AG10803 (cell line): Measurements from ENCODE around the gene HMX1.
A peak's percentile ranks its signal among the peaks of the same experiment; 100 is the strongest.

Experiments
- DNase-seq: peaks from one replicate; pipeline ENCODE4 v3.0.0; 2010; ENCODE audit warnings: low read depth
- H3K4me3 ChIP-seq: 2 replicates; pipeline ENCODE4 v1.5.1; 2011; ENCODE audit warnings: mild to moderate bottlenecking, low read length, control low read depth
- TF ChIP-seq, protein P1 (sequence below): conservative IDR thresholded peaks from 2 replicates; pipeline ENCODE4 v1.5.1; 2011; ENCODE audit warnings: mild to moderate bottlenecking, low read length, control low read depth, inconsistent platforms

Gene HMX1

DNA sequence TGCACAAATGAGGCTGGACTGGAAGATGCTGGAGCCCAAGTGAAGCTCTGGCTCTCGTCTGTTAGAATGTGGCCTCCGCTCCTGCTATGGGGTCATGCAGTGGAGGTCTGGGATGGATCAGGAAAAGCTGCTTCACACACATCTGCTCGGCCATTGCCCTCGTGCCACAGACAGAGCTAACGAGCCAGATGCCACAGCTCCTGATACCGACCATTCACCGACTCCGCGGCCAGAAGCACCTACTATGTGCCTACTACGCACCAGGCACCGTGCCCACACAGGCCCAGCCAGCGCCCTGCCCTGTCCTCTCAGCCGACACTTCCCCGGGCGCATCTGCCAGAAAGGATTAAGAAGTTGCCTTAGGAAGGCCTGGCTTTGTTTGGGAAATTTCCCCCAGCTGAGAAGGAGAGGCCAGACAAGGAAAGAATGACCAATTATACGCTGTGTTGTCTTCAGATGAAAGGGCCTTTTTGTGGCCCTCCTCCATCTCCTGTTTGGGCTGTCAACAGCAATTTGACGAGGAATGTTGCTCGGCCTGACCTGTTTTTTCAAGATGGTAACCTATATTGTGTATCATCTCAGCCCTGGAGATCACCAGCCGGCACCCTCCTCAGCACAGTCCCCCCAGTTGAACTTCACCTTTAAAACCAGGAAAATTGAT is 34.3 kb downstream of the HMX1 start:
- no peak overlapping the region for H3K4me3 ChIP-seq
- TF ChIP-seq, protein P1, sequence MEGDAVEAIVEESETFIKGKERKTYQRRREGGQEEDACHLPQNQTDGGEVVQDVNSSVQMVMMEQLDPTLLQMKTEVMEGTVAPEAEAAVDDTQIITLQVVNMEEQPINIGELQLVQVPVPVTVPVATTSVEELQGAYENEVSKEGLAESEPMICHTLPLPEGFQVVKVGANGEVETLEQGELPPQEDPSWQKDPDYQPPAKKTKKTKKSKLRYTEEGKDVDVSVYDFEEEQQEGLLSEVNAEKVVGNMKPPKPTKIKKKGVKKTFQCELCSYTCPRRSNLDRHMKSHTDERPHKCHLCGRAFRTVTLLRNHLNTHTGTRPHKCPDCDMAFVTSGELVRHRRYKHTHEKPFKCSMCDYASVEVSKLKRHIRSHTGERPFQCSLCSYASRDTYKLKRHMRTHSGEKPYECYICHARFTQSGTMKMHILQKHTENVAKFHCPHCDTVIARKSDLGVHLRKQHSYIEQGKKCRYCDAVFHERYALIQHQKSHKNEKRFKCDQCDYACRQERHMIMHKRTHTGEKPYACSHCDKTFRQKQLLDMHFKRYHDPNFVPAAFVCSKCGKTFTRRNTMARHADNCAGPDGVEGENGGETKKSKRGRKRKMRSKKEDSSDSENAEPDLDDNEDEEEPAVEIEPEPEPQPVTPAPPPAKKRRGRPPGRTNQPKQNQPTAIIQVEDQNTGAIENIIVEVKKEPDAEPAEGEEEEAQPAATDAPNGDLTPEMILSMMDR = no peak
- no peak for DNase-seq

DNA sequence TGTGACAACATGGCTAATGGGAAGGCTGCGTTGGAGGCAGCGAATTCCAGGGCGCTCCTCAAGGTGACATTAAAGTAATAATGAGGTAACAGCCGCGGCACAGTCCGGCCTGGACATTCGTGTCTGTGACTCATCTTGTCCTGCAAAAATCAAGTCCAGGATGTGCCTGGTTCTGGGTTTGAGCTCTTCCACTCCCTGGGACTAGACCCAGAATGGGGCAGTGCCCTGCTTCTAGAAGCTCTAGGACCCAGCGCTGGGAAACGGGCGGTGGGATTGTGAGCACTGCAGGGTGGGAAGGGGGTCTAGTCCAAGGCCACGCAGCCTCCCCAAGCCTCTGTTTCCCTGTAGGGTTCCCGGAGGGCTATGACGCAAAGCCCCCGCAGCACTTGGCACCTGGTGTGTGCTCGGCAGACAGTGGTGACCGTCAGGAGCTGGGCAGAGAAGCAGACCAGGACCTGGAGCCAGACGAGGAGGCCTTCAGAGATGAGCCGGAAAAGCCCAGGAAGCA is 34.9 kb downstream of the HMX1 start:
- no peak for DNase-seq
- H3K4me3 ChIP-seq = no peak overlapping the region
- TF ChIP-seq, protein P1 = no peak

DNA sequence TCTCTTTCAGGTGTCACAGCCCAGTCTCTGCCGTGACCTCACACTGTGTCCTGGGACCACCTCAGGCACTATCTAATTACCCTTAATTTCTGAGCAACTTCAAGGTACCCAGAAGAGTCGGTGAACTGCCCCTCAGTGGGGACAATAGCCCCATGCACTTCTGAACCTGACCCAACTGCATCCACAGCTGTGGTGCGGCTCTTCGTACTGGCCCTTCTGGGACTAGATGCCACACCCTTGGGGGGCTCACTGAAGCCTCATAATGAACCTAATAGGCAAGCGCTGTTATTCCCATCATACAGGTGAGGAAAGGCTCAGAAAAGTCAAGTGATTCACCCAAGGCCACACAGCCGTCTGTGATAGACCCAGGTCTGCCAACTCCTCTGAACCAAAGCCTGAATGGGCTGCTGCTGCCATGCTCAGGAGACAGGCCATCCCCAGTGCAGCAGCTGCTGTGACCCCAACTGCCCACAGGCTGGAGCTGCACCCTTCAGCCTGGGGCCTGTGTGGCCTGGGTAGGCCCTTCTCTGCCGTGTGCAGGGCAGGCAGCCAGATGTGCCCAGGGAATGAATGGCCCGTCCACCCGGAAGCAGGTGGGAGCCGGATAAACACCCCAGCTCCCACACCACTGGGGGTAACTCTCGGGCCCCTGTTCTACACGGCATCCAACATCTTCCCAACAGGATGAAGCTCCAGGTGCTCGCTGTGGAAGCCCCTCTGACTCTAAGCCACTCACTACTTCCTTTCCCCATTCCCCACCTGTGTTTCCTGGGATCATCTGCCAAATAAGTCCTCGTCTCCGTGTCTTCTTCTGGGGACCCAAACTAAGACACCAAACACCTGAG is 35.9 kb downstream of the HMX1 start:
- no peak for DNase-seq
- H3K4me3 ChIP-seq = no peak overlapping the region
- TF ChIP-seq, protein P1 = no peak

DNA sequence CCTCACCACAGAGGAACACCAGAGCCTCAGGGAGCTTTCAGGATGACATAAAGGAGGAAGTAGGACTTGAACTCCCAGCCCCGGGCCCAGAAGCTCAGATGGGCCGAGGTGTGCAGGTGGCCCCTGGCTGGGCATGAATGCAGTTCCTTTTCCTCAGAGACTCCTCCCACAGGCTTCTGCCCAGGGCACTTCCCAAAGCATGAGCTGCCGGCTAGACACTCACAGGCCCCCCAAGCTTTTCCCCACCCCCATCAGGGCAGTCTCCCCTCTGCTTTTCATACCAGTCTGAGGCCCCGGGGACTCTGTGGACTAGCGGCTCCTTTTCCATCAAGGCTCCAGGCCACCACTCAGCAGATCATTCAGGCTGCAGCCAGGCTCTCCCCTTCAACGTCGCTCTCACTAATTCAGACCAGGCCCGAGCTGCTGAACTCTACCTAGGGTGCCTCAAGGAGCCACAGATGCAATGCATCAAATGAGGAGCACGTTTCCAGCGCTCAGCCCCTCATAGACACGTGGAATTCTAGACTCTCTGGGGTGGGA is 36.9 kb downstream of the HMX1 start:
- DNase-seq = no peak
- no peak overlapping the region for H3K4me3 ChIP-seq
- TF ChIP-seq, protein P1 = no peak

DNA sequence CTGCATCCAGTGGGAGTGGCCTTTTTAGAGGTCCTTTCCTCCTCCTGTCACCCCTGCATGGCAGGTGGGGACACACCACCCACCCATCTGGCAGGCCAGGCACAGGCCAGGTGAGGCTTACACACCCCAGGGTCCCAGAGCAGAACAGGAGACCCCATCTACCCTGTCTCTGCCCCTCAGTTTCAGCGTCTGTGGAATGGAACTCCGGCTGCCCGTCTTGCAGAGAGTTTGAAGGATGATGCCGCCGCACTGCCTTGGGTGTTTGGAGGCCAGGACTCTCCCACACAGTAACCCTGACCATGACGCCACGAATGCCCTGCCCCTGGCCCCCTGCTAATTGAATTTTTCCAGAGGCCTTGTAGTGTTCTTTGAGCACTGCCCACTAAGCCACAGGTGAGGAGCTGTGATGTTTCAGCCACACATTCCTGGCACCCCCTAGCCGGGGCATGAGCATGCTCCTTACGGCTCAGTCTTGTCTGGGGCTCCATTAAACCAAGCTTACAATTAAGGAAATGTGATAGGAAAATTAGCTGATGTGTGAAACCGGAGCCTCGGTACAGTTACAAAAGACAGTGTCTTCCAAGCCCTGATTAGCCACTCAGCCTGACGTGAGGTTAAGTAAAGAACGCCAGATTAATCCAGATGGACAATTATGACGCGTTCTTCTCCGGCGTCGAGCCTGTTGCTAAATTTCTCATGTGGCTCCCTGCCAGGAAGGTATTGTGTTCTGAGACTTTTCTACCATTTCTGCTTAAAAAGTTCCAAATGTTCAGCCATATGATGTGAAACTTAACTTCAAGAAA is 39.3 kb downstream of the HMX1 start:
- TF ChIP-seq, protein P1 = no peak
- H3K4me3 ChIP-seq = no peak overlapping the region
- DNase-seq = peak; percentile 11

DNA sequence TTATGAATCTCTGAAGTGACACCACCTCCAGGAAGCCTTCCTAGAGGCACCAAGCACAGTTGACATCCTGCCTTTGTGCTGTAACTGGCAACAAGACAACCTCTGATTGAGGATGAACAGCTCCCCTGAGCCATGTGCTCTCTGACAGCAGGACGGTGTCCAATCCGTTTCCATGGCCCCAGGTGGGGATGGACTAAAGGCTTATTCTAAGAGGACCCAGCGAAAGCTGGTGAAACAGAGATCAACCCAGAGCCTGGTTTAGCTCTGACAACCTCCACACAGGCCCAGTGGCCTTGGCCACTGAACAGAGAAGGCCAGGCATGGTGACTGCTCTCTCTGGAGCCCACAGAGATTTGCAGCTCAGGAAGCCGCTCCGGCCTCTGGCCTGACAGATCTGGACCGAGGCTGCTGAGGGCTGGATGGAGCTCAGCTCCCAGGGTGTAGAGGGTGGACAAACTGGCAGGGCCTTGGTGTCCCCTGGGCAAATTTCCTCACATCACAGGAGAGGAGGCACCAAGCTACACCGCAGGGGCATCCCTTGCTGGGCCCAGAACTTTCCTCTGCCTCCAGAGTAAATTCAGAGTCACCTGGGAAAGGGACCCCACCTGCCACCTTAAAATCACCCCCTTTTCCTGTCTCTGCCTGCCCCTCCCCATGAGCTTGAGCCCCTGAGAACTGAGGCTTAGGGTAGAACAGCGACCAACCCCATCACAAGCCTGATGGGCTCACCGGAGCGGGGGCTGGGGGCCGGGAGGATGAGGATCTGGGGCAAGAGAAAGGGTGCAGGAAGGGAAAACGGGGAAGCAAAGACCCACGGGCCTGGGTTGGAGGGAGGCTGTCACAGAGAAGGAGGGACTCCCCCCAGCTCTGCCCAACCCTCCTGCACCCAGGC is 40.2 kb downstream of the HMX1 start:
- H3K4me3 ChIP-seq = no peak overlapping the region
- no peak for DNase-seq

More for the DNA sequence above, 40.2 kb downstream of the HMX1 start:
- TF ChIP-seq, protein P1 = no peak
